Keratinocyte (primary cell): ENCODE results near the gene SPPL3. TPM values are rescaled to one million over a fixed set of nuclear protein-coding genes. Genes with fewer than 3 reads are reported as not detected.

ENCODE experiments used
- DNase-seq: peaks from one replicate; pipeline ENCODE4 v3.0.0-alpha.2; 2011; ENCODE audit warnings: low read depth, missing footprints, low spot score
- FAIRE-seq: peaks from 2 replicates; lab custom pipeline; 2011; peaks lifted over from hg19 to GRCh38; lab: Jason Lieb, UNC
- H2AFZ ChIP-seq: 2 replicates; pipeline ENCODE4 v1.6.0; 2012; ENCODE audit warnings: low read length, control low read depth, inconsistent platforms; ENCODE audit not compliant: control insufficient read depth
- H3K27ac ChIP-seq: 2 replicates; pipeline ENCODE4 v1.5.1; 2011; ENCODE audit warnings: low read length; ENCODE audit not compliant: control insufficient read depth, insufficient read depth
- H3K27me3 ChIP-seq: 3 replicates; pipeline ENCODE4 v1.6.0; 2011; ENCODE audit warnings: low read length; ENCODE audit not compliant: control insufficient read depth, insufficient read depth; ENCODE audit errors: extremely low read depth
- H3K36me3 ChIP-seq, 2 experiments: 2 replicates in 1 of 2; 3 replicates in 1 of 2; pipeline ENCODE4 v1.5.1; 2011; ENCODE audit warnings: low read length in 2 of 2, mild to moderate bottlenecking in 1 of 2; ENCODE audit not compliant: control insufficient read depth in 2 of 2, insufficient read depth in 2 of 2; ENCODE audit errors: extremely low read depth in 1 of 2
- H3K4me1 ChIP-seq: 3 replicates; pipeline ENCODE4 v1.5.1; 2011; ENCODE audit warnings: low read length; ENCODE audit not compliant: control insufficient read depth, insufficient read depth; ENCODE audit errors: extremely low read depth
- H3K4me2 ChIP-seq: 3 replicates; pipeline ENCODE4 v1.6.0; 2011; ENCODE audit warnings: low read depth, low read length; ENCODE audit not compliant: control insufficient read depth, insufficient read depth; ENCODE audit errors: extremely low read depth
- H3K4me3 ChIP-seq, 3 experiments: fragments of 200-600 bp in 1 of 3; sonication (generic) in 1 of 3; 2 replicates in 2 of 3; 3 replicates in 1 of 3; pipeline ENCODE4 v1.5.1; 2011 to 2016; ENCODE audit warnings: low read length in 3 of 3, mild to moderate bottlenecking in 3 of 3, control low read depth in 2 of 3, inconsistent platforms in 1 of 3, low read depth in 1 of 3, mixed read lengths in 1 of 3, mixed run types in 1 of 3, moderate library complexity in 1 of 3; ENCODE audit not compliant: control insufficient read depth in 2 of 3, insufficient read depth in 2 of 3; ENCODE audit errors: extremely low read depth in 1 of 3
- H3K79me2 ChIP-seq: 2 replicates; pipeline ENCODE4 v1.6.0; 2012; ENCODE audit warnings: low read length; ENCODE audit not compliant: control insufficient read depth, insufficient read depth
- H3K9ac ChIP-seq: 3 replicates; pipeline ENCODE4 v1.6.0; 2011; ENCODE audit warnings: low read length; ENCODE audit not compliant: control insufficient read depth, insufficient read depth; ENCODE audit errors: extremely low read depth
- H3K9me1 ChIP-seq: 3 replicates; pipeline ENCODE4 v1.6.0; 2011; ENCODE audit warnings: low read length; ENCODE audit not compliant: control insufficient read depth, insufficient read depth; ENCODE audit errors: extremely low read depth
- H3K9me3 ChIP-seq: 2 replicates; pipeline ENCODE4 v1.5.1; 2012; ENCODE audit warnings: low read depth, low read length; ENCODE audit not compliant: control insufficient read depth
- H4K20me1 ChIP-seq: 3 replicates; pipeline ENCODE4 v1.6.0; 2011; ENCODE audit warnings: low read length; ENCODE audit not compliant: control insufficient read depth, insufficient read depth; ENCODE audit errors: extremely low read depth
- EZH2 ChIP-seq: IDR thresholded peaks from one replicate; pipeline ENCODE4 v1.6.1; 2012; ENCODE audit warnings: inconsistent platforms, mild to moderate bottlenecking, low read length, moderate library complexity
- dilution Hi-C: fragments of 300-500 bp; cut with MboI; formaldehyde crosslinking; loops from one replicate; pipeline ENCODE4 v1.7.0; 2020; ENCODE audit warnings: low sequenced_read_pairs; ENCODE audit not compliant: extremely low pct_ligation_motif_present
- polyA plus RNA-seq, 5 experiments: library from polyadenylated mRNA; depleted of rRNA in 3 of 5; stranded (reverse) in 3 of 5; stranded (forward) in 1 of 5; unstranded in 1 of 5; fragments of >200 nt; gene quantifications; 1 replicate in 1 of 5; 2 replicates in 3 of 5; 3 replicates in 1 of 5; pipeline versions ENCODE4 v1.2.1 to v1.2.3, GENCODE V29; 2011 to 2012; ENCODE audit warnings: missing spikeins in 2 of 5, low read depth in 1 of 5, low replicate concordance in 1 of 5
- TF ChIP-seq, protein P1 (sequence below), 3 experiments: IDR thresholded peaks in 1 of 3; conservative IDR thresholded peaks in 1 of 3; optimal IDR thresholded peaks in 1 of 3; 2 replicates in 2 of 3; 3 replicates in 1 of 3; pipeline versions ENCODE3 to v1.5.1; 2011; ENCODE audit warnings: low read length in 3 of 3, mild to moderate bottlenecking in 3 of 3, moderate library complexity in 2 of 3, control low read depth in 1 of 3, inconsistent platforms in 1 of 3; ENCODE audit not compliant: insufficient read depth in 2 of 3; ENCODE audit errors: extremely low read depth in 1 of 3

The SPPL3 gene
- polyA plus RNA-seq, 1 donor (not counting 4 experiments of a cell fraction or from before 2014, with no cell fraction given), result 28.3 TPM

DNA sequence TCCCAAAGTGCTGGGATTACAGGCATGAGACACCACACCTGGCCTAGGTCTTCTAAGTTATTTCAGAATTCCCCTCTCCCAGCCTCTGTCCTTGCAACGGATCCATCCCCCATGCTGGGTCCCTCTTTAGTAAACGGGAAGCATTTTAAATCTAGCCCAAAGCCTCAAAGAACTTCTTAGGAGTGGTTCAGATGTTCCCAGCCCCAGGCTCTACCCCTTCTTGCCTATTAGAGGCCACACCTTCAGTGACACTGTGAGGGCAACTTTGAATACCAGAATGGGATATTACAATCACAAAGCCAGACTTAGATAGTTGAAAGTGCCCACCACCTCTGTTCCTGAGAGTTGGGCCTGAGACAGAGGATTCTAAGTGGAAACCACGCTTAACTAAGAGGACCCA lies 18.1 kb upstream of the SPPL3 start:
- no peak for FAIRE-seq
- Histone ChIP-seq H3K4me3 (no peak overlapping the region), H3K79me2 (no peaks in the 10 kb centered on the region), H3K9me3 (no peaks in the 10 kb centered on the region), H3K36me3 (no peaks in the 10 kb centered on the region), H3K4me1 (peaks cover 18% of the 10 kb centered on the region), H3K4me2 (no peak overlapping the region), H4K20me1 (no peaks in the 10 kb centered on the region), H3K9ac (no peak overlapping the region), H3K27me3 (no peaks in the 10 kb centered on the region), H2AFZ (no peak overlapping the region), H3K9me1 (no peaks in the 10 kb centered on the region), H3K27ac (no peak overlapping the region)
- DNase-seq, result no peak
- dilution Hi-C loops, result no loop called here
- no peak for TF ChIP-seq EZH2
- TF ChIP-seq, protein P1, sequence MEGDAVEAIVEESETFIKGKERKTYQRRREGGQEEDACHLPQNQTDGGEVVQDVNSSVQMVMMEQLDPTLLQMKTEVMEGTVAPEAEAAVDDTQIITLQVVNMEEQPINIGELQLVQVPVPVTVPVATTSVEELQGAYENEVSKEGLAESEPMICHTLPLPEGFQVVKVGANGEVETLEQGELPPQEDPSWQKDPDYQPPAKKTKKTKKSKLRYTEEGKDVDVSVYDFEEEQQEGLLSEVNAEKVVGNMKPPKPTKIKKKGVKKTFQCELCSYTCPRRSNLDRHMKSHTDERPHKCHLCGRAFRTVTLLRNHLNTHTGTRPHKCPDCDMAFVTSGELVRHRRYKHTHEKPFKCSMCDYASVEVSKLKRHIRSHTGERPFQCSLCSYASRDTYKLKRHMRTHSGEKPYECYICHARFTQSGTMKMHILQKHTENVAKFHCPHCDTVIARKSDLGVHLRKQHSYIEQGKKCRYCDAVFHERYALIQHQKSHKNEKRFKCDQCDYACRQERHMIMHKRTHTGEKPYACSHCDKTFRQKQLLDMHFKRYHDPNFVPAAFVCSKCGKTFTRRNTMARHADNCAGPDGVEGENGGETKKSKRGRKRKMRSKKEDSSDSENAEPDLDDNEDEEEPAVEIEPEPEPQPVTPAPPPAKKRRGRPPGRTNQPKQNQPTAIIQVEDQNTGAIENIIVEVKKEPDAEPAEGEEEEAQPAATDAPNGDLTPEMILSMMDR (optimal IDR thresholded peaks at IDR 0.05 in 1 of 3, IDR thresholded peaks at IDR 0.05 in 1 of 3, conservative IDR thresholded peaks at IDR 0.05 in 1 of 3; ENCODE audit: extremely low read depth in 1 of 3, insufficient read depth in 2 of 3, low read length in 3 of 3), result no peak

DNA sequence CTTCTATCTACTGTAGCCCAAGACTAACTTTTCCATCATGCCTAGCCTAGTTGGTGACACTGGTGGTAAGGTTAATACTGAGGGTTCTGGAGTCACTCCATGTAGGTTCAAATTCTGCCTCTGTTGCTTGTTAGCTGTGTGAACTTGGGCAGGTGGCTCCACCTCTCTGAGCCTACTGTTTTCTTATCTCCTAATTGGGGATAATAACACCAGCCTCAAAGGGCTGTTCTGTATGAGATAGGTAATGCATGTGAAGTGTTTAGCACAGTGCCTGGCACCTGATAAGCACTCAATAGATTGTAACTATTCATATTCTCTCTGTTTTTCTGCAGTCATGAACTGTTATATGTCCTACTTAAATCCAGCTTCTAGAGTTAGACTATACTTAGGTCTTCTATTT lies 17.5 kb upstream of the SPPL3 start:
- H2AFZ ChIP-seq, result no peak overlapping the region
- no peak for DNase-seq
- no peak overlapping the region for H3K4me3 ChIP-seq
- no peak for FAIRE-seq
- H3K9ac ChIP-seq, result no peak overlapping the region
- H3K9me1 ChIP-seq, result no peaks in the 10 kb centered on the region
- H4K20me1 ChIP-seq, result no peaks in the 10 kb centered on the region
- no peak overlapping the region for H3K4me2 ChIP-seq
- no peak for TF ChIP-seq EZH2
- TF ChIP-seq, protein P1 (optimal IDR thresholded peaks at IDR 0.05 in 1 of 3, IDR thresholded peaks at IDR 0.05 in 1 of 3, conservative IDR thresholded peaks at IDR 0.05 in 1 of 3; ENCODE audit: extremely low read depth in 1 of 3, insufficient read depth in 2 of 3, low read length in 3 of 3), result no peak
- H3K36me3 ChIP-seq, result no peaks in the 10 kb centered on the region
- H3K27ac ChIP-seq, result no peak overlapping the region
- peaks cover 18% of the 10 kb centered on the region for H3K4me1 ChIP-seq
- no peaks in the 10 kb centered on the region for H3K79me2 ChIP-seq
- H3K27me3 ChIP-seq, result no peaks in the 10 kb centered on the region
- dilution Hi-C loops, result no loop called here
- H3K9me3 ChIP-seq, result no peaks in the 10 kb centered on the region
